HepG2 (cell line): ENCODE results near the gene TENM3. TPM values are rescaled to one million over a fixed set of nuclear protein-coding genes. Genes with fewer than 3 reads are reported as not detected.

Experiments used
- ATAC-seq: fragments of 200-7000 bp; cut with Tn5 transposase; 3 replicates; pipeline ENCODE4 v1.9.1; 2020; ENCODE audit warnings: mild to moderate bottlenecking, moderate library complexity
- BruUV-seq: library from RNA; stranded (reverse); fragments of 400-500 nt; replicated peaks from 2 replicates; lab custom pipeline; 2021; lab: Mats Ljungman, UMichigan
- CTCF ChIA-PET: fragments of 300-600 bp; formaldehyde crosslinking; extraction: SDS; loops from one replicate; lab custom pipeline; 2021; ENCODE audit warnings: low total read pairs, inconsistent platforms, low intra/inter-chr PET ratio; lab: Yijun Ruan, JAX
- POLR2A ChIA-PET: fragments of 350-600 bp; sonication (Branson Sonifier 250); formaldehyde crosslinking; loops from one replicate; lab custom pipeline; 2020; ENCODE audit warnings: antibody characterized with exemption, inconsistent platforms; lab: Yijun Ruan, JAX
- DNase-seq: peaks from one replicate; pipeline ENCODE4 v3.0.0-alpha.2; 2015; ENCODE audit warnings: low spot score
- FAIRE-seq: peaks from 3 replicates; lab custom pipeline; 2011; peaks lifted over from hg19 to GRCh38; lab: Jason Lieb, UNC
- H2AFZ ChIP-seq: one replicate; pipeline ENCODE4 v1.6.1; 2011; ENCODE audit warnings: low read length, inconsistent platforms
- H3K27ac ChIP-seq: fragments of 300-600 bp; 3 replicates; pipeline ENCODE4 v1.8.0; 2011; ENCODE audit warnings: mixed run types, mild to moderate bottlenecking, mixed read lengths, low read length, inconsistent platforms; ENCODE audit not compliant: insufficient read depth; ENCODE audit errors: extremely low read length
- H3K27me3 ChIP-seq, 2 experiments: fragments of 200-600 bp in 1 of 2; 2 replicates in 1 of 2; 3 replicates in 1 of 2; pipeline versions ENCODE4 v1.6.0 to v1.8.0; 2011; ENCODE audit warnings: low read length in 2 of 2, mild to moderate bottlenecking in 2 of 2, moderate library complexity in 2 of 2, inconsistent platforms in 1 of 2; ENCODE audit not compliant: insufficient read depth in 2 of 2, control insufficient read depth in 1 of 2
- H3K36me3 ChIP-seq, 2 experiments: fragments of 200-600 bp in 1 of 2; replicated peaks in 1 of 2; 2 replicates in 1 of 2; 3 replicates in 1 of 2; pipeline versions ENCODE4 v1.5.1 to v1.8.0; 2011; ENCODE audit warnings: low read length in 2 of 2, inconsistent platforms in 1 of 2; ENCODE audit not compliant: insufficient read depth in 2 of 2, control insufficient read depth in 1 of 2
- H3K4me1 ChIP-seq: 2 replicates; pipeline ENCODE4 v1.5.1; 2012; ENCODE audit warnings: low read length, inconsistent platforms; ENCODE audit not compliant: insufficient read depth
- H3K4me2 ChIP-seq: 2 replicates; pipeline ENCODE4 v1.6.0; 2011; ENCODE audit warnings: low read depth, low read length, inconsistent platforms
- H3K4me3 ChIP-seq, 3 experiments: fragments of 200-600 bp in 1 of 3; sonication (generic), shearing (Covaris generic) in 1 of 3; replicated peaks in 1 of 3; 2 replicates each; pipeline ENCODE4 v1.5.1; 2011 to 2016; ENCODE audit warnings: low read length in 3 of 3, inconsistent platforms in 2 of 3, low read depth in 2 of 3, mild to moderate bottlenecking in 2 of 3, control low read depth in 1 of 3, mixed read lengths in 1 of 3; ENCODE audit not compliant: insufficient read depth in 1 of 3
- H3K79me2 ChIP-seq: one replicate; pipeline ENCODE4 v1.6.1; 2011; ENCODE audit warnings: low read length, inconsistent platforms; ENCODE audit not compliant: insufficient read depth
- H3K9ac ChIP-seq: 2 replicates; pipeline ENCODE4 v1.6.0; 2011; ENCODE audit warnings: mild to moderate bottlenecking, low read depth, low read length, inconsistent platforms; ENCODE audit not compliant: insufficient read depth
- H3K9me3 ChIP-seq: 2 replicates; pipeline ENCODE4 v1.5.1; 2012; ENCODE audit warnings: mild to moderate bottlenecking, low read length
- H4K20me1 ChIP-seq: 2 replicates; pipeline ENCODE4 v1.6.0; 2011; ENCODE audit warnings: inconsistent platforms, mild to moderate bottlenecking, low read length, moderate library complexity; ENCODE audit not compliant: insufficient read depth
- ARID2 ChIP-seq: sonication (generic); formaldehyde crosslinking; IDR thresholded peaks from 2 replicates; pipeline ENCODE4 v1.8.1; 2022; ENCODE audit warnings: mild to moderate bottlenecking, missing genetic modification reagents, borderline replicate concordance
- ARID4A ChIP-seq: sonication (generic); formaldehyde crosslinking; IDR thresholded peaks from 2 replicates; pipeline ENCODE4 v1.5.0; 2020; ENCODE audit warnings: mild to moderate bottlenecking, missing genetic modification reagents, borderline replicate concordance
- HINFP ChIP-seq: sonication (generic); formaldehyde crosslinking; IDR thresholded peaks from 2 replicates; pipeline ENCODE4 v1.4.0; 2020; ENCODE audit warnings: low read depth, mild to moderate bottlenecking, missing genetic modification reagents
- HNRNPUL1 ChIP-seq: fragments of 200-400 bp; formaldehyde crosslinking; IDR thresholded peaks from 2 replicates; pipeline ENCODE4 v1.6.1; 2017; ENCODE audit warnings: low read depth, mild to moderate bottlenecking, low read length, moderate library complexity
- PTBP1 ChIP-seq: fragments of 200-400 bp; formaldehyde crosslinking; IDR thresholded peaks from 2 replicates; pipeline ENCODE4 v1.6.1; 2018; ENCODE audit warnings: low read length, low read depth; ENCODE audit not compliant: poor library complexity, severe bottlenecking
- SMAD9 ChIP-seq: sonication (generic); formaldehyde crosslinking; IDR thresholded peaks from 2 replicates; pipeline ENCODE4 v1.5.1; 2020; ENCODE audit warnings: mild to moderate bottlenecking, missing genetic modification reagents
- SP140L ChIP-seq: sonication (generic); formaldehyde crosslinking; IDR thresholded peaks from 2 replicates; pipeline ENCODE4 v1.4.0; 2020; ENCODE audit warnings: missing genetic modification reagents, borderline replicate concordance
- TCF7L2 ChIP-seq: IDR thresholded peaks from 2 replicates; pipeline ENCODE4 v1.6.1; 2011; ENCODE audit warnings: mild to moderate bottlenecking, low read depth, low read length, moderate library complexity
- YEATS4 ChIP-seq: sonication (generic); formaldehyde crosslinking; IDR thresholded peaks from 2 replicates; pipeline ENCODE4 v1.4.0; 2020; ENCODE audit warnings: missing genetic modification reagents, borderline replicate concordance
- ZNF180 ChIP-seq: sonication (generic); formaldehyde crosslinking; IDR thresholded peaks from 2 replicates; pipeline ENCODE4 v1.4.0; 2020; ENCODE audit warnings: low read depth, missing genetic modification reagents, borderline replicate concordance
- ZNF292 ChIP-seq: sonication (generic); formaldehyde crosslinking; IDR thresholded peaks from 2 replicates; pipeline ENCODE4 v1.8.1; 2022; ENCODE audit warnings: mild to moderate bottlenecking, low read depth, missing genetic modification reagents, borderline replicate concordance
- ZNF552 ChIP-seq: sonication (generic); formaldehyde crosslinking; IDR thresholded peaks from 2 replicates; pipeline ENCODE4 v1.9.0; 2022; ENCODE audit warnings: missing genetic modification reagents, mild to moderate bottlenecking, borderline replicate concordance
- ZNF564 ChIP-seq: sonication (generic); formaldehyde crosslinking; IDR thresholded peaks from 2 replicates; pipeline ENCODE4 v1.8.1; 2023; ENCODE audit warnings: mild to moderate bottlenecking, missing genetic modification reagents
- ZNF782 ChIP-seq: sonication (generic); formaldehyde crosslinking; IDR thresholded peaks from 2 replicates; pipeline ENCODE4 v1.4.0; 2020; ENCODE audit warnings: missing genetic modification reagents, mild to moderate bottlenecking, borderline replicate concordance
- WGBS: methylation state at CpG from one replicate; pipeline ENCODE4 v1.1.6; 2017; ENCODE audit warnings: low lambda C conversion rate; 5-methylcytosine and 5-hydroxymethylcytosine counted together
- in situ Hi-C: cut with HindIII; loops from 2 replicates; pipeline ENCODE4 v1.10.0; 2017; ENCODE audit warnings: low pct_unique_long_range_greater_than_20kb; ENCODE audit not compliant: extremely low pct_ligation_motif_present
- intact Hi-C: fragments of 100-400 bp; cut with micrococcal nuclease; formaldehyde crosslinking; loops from one replicate; pipeline ENCODE4 v1.10.0; 2022; ENCODE audit not compliant: unreplicated experiment
- polyA plus RNA-seq, 8 experiments: library from polyadenylated mRNA; depleted of rRNA in 3 of 8; stranded (reverse) in 7 of 8; unstranded in 1 of 8; fragments of >200 nt; fragmentation: Illumina TruSeq in 4 of 8; extraction: Trizol in 4 of 8; gene quantifications; 2 replicates each; pipeline versions ENCODE4 v1.2.1 to v1.2.3, GENCODE V29; 2011 to 2016; ENCODE audit warnings: low read depth in 4 of 8, missing spikeins in 1 of 8, mixed read lengths in 1 of 8; ENCODE audit not compliant: insufficient read depth in 1 of 8
- total RNA-seq, 5 experiments: library from RNA; depleted of rRNA; stranded (reverse); fragments of >200 nt; fragmentation: Illumina TruSeq; extraction: Trizol; gene quantifications; 2 replicates each; pipeline ENCODE4 v1.2.3, GENCODE V29; 2016; ENCODE audit warnings: low read depth in 1 of 5

Gene TENM3
- total and polyA plus RNA-seq, 2 of the 13 experiments (the other 11 are each of a cell fraction or from before 2014, with no cell fraction given): 0.04 TPM; not detected in 1

- TF ChIP-seq PTBP1 (no peak), ARID4A (CRISPR knock-in tag) (no peak), YEATS4 (CRISPR knock-in tag) (no peak), ZNF564 (CRISPR knock-in tag) (no peak), HNRNPUL1 (no peak), ZNF552 (CRISPR knock-in tag) (no peak), SMAD9 (CRISPR knock-in tag) (no peak)
Measured at GRCh38 chr4:182688081-182688480, 444.9 kb downstream of the TENM3 start (continued).

- Histone ChIP-seq H3K79me2 (no peaks in the 10 kb centered on the region), H3K9ac (no peak overlapping the region), H3K4me1 (no peaks in the 10 kb centered on the region), H3K4me3 (no peak overlapping the region), H4K20me1 (no peaks in the 10 kb centered on the region), H3K9me3 (no peaks in the 10 kb centered on the region), H3K4me2 (no peak overlapping the region), H3K27ac (no peak overlapping the region), H3K27me3 (no peaks in the 10 kb centered on the region), H2AFZ (no peak overlapping the region), H3K36me3 (no peaks in the 10 kb centered on the region)
- no peak for ATAC-seq
- no peak for DNase-seq
- BruUV-seq: no TSS peak
- POLR2A ChIA-PET: no interaction called here
- in situ Hi-C loops: no loop called here
- no peak for FAIRE-seq
- intact Hi-C loops: no loop called here
- WGBS: 25% methylated on average over 2 of the region's 2 CpGs
- CTCF ChIA-PET: no interaction called here
- TF ChIP-seq SP140L (CRISPR knock-in tag) (no peak), TCF7L2 (no peak), ZNF292 (no peak), ZNF180 (CRISPR knock-in tag) (no peak), HINFP (no peak), ZNF782 (no peak), ARID2 (CRISPR knock-in tag) (no peak)
Measured at GRCh38 chr4:182694551-182694950, 451.3 kb downstream of the TENM3 start.
